Measurements from ENCODE around the gene TTLL11.

Gene TTLL11

GRCh38 chr9:122085260-122085659 is 7.8 kb downstream of the TTLL11 start:
- Histone ChIP-seq H3K36me3 (ENCODE audit: control insufficient read depth, low read length) (no peaks in the 10 kb centered on the region), H3K9me2 (replicated peaks; ENCODE audit: control insufficient read depth, low read length) (no peaks in the 10 kb centered on the region), H3K4me3 (ENCODE audit: low read length) (no peak overlapping the region), H3K4me2 (ENCODE audit: low read length) (no peak overlapping the region), H3F3A (ENCODE audit: control insufficient read depth, insufficient read depth) (no peaks in the 10 kb centered on the region), H4K20me1 (ENCODE audit: control insufficient read depth, insufficient read depth, low read depth, low read length) (no peaks in the 10 kb centered on the region), H3K9me3 (ENCODE audit: control insufficient read depth, insufficient read depth, low read length) (no peaks in the 10 kb centered on the region), H3K4me1 (ENCODE audit: control insufficient read depth, low read length) (no peaks in the 10 kb centered on the region), H3K27me3 (ENCODE audit: control insufficient read depth, low read length) (no peaks in the 10 kb centered on the region), H3K27ac (ENCODE audit: low read depth, low read length) (no peak overlapping the region), H3K79me2 (ENCODE audit: control insufficient read depth, low read length) (peaks cover 20% of the 10 kb centered on the region)
- TF ChIP-seq CTCF (IDR thresholded peaks at IDR 0.05; ENCODE audit: low read depth, low read length, poor library complexity, severe bottlenecking) (no peak), EZH2phosphoT487 (IDR thresholded peaks at IDR 0.05; ENCODE audit: borderline replicate concordance, low read length) (no peak)

GRCh38 chr9:122084026-122084675 is 9.0 kb downstream of the TTLL11 start:
- H3K4me3 ChIP-seq (ENCODE audit: low read length) = no peak overlapping the region
- TF ChIP-seq EZH2phosphoT487 (IDR thresholded peaks at IDR 0.05; ENCODE audit: borderline replicate concordance, low read length) (no peak), CTCF (IDR thresholded peaks at IDR 0.05; ENCODE audit: low read depth, low read length, poor library complexity, severe bottlenecking) (no peak)
- no peaks in the 10 kb centered on the region for H3K4me1 ChIP-seq (ENCODE audit: control insufficient read depth, low read length)
- no peaks in the 10 kb centered on the region for H3K9me2 ChIP-seq (replicated peaks; ENCODE audit: control insufficient read depth, low read length)
- no peak overlapping the region for H3K4me2 ChIP-seq (ENCODE audit: low read length)
- H3K27ac ChIP-seq (ENCODE audit: low read depth, low read length) = no peak overlapping the region
- no peaks in the 10 kb centered on the region for H3K36me3 ChIP-seq (ENCODE audit: control insufficient read depth, low read length)
- no peaks in the 10 kb centered on the region for H3F3A ChIP-seq (ENCODE audit: control insufficient read depth, insufficient read depth)
- peaks cover 15% of the 10 kb centered on the region for H3K79me2 ChIP-seq (ENCODE audit: control insufficient read depth, low read length)
- H4K20me1 ChIP-seq (ENCODE audit: control insufficient read depth, insufficient read depth, low read depth, low read length) = no peaks in the 10 kb centered on the region
- H3K27me3 ChIP-seq (ENCODE audit: control insufficient read depth, low read length) = no peaks in the 10 kb centered on the region
- H3K9me3 ChIP-seq (ENCODE audit: control insufficient read depth, insufficient read depth, low read length) = no peaks in the 10 kb centered on the region

GRCh38 chr9:122080986-122081385 is 12.1 kb downstream of the TTLL11 start:
- H3K4me3 ChIP-seq (ENCODE audit: low read length) = no peak overlapping the region
- no peaks in the 10 kb centered on the region for H3K4me1 ChIP-seq (ENCODE audit: control insufficient read depth, low read length)
- H3K9me3 ChIP-seq (ENCODE audit: control insufficient read depth, insufficient read depth, low read length) = no peaks in the 10 kb centered on the region
- no peak overlapping the region for H3K27ac ChIP-seq (ENCODE audit: low read depth, low read length)
- TF ChIP-seq EZH2phosphoT487 (IDR thresholded peaks at IDR 0.05; ENCODE audit: borderline replicate concordance, low read length) = no peak
- no peak for TF ChIP-seq CTCF (IDR thresholded peaks at IDR 0.05; ENCODE audit: low read depth, low read length, poor library complexity, severe bottlenecking)
- H3K4me2 ChIP-seq (ENCODE audit: low read length) = no peak overlapping the region
- H3K9me2 ChIP-seq (replicated peaks; ENCODE audit: control insufficient read depth, low read length) = no peaks in the 10 kb centered on the region
- no peaks in the 10 kb centered on the region for H4K20me1 ChIP-seq (ENCODE audit: control insufficient read depth, insufficient read depth, low read depth, low read length)
- no peaks in the 10 kb centered on the region for H3K36me3 ChIP-seq (ENCODE audit: control insufficient read depth, low read length)
- H3K79me2 ChIP-seq (ENCODE audit: control insufficient read depth, low read length) = peaks cover 11% of the 10 kb centered on the region
- H3K27me3 ChIP-seq (ENCODE audit: control insufficient read depth, low read length) = no peaks in the 10 kb centered on the region
- H3F3A ChIP-seq (ENCODE audit: control insufficient read depth, insufficient read depth) = no peaks in the 10 kb centered on the region

Measured in DOHH2 (cell line).